Inferior parietal cortex (tissue), 1 donor: ENCODE data around the gene LAMB4.

Experiments used
- DNase-seq: peaks from one replicate; pipeline ENCODE4 v3.0.0-alpha.2; 2016; ENCODE audit errors: extremely low spot score

Gene LAMB4

GRCh38 chr7:108078691-108079090, 51.5 kb downstream of the LAMB4 start:
- no peak for DNase-seq

- DNase-seq: no peak
These were observed 51.9 kb downstream of the LAMB4 start for GRCh38 chr7:108078211-108078673.

- DNase-seq: no peak
These were observed 52.5 kb downstream of the LAMB4 start for GRCh38 chr7:108077709-108078108.

GRCh38 chr7:108076156-108076555, 54.0 kb downstream of the LAMB4 start:
- DNase-seq: no peak

- no peak for DNase-seq
These were observed 56.7 kb downstream of the LAMB4 start for GRCh38 chr7:108073305-108074070.

GRCh38 chr7:108072739-108073138, 57.4 kb downstream of the LAMB4 start:
- no peak for DNase-seq

- DNase-seq: no peak
These were observed 58.0 kb downstream of the LAMB4 start for GRCh38 chr7:108072116-108072515.

- DNase-seq: no peak
These were observed 58.6 kb downstream of the LAMB4 start for GRCh38 chr7:108071551-108071950.

- no peak for DNase-seq
These were observed 60.5 kb downstream of the LAMB4 start for GRCh38 chr7:108069646-108070045.

- DNase-seq: no peak
These were observed 62.3 kb downstream of the LAMB4 start for GRCh38 chr7:108067844-108068243.

GRCh38 chr7:108066486-108066885, 63.7 kb downstream of the LAMB4 start:
- DNase-seq: no peak

- no peak for DNase-seq
These were observed 66.6 kb downstream of the LAMB4 start for GRCh38 chr7:108063520-108063933.

- DNase-seq: no peak
These were observed 67.7 kb downstream of the LAMB4 start for GRCh38 chr7:108062250-108063014.

- DNase-seq: no peak
These were observed 70.6 kb downstream of the LAMB4 start for GRCh38 chr7:108059526-108059925.

GRCh38 chr7:108057951-108058481, 72.1 kb downstream of the LAMB4 start:
- no peak for DNase-seq

- DNase-seq: no peak
These were observed 74.5 kb downstream of the LAMB4 start for GRCh38 chr7:108055611-108056021.

GRCh38 chr7:108054537-108054936, 75.6 kb downstream of the LAMB4 start:
- no peak for DNase-seq

- no peak for DNase-seq
These were observed 76.9 kb downstream of the LAMB4 start for GRCh38 chr7:108053250-108053649.

- DNase-seq: no peak
These were observed 78.7 kb downstream of the LAMB4 start for GRCh38 chr7:108051454-108051853.

- DNase-seq: no peak
These were observed 80.2 kb downstream of the LAMB4 start for GRCh38 chr7:108049962-108050361.

GRCh38 chr7:108048422-108048821, 81.7 kb downstream of the LAMB4 start:
- no peak for DNase-seq

GRCh38 chr7:108046952-108047506, 83.1 kb downstream of the LAMB4 start:
- DNase-seq: no peak
